Effector CD4-positive, alpha-beta T cell (primary cell): Measurements from ENCODE around the gene PCK2.

Experiments used
- DNase-seq: peaks from one replicate; pipeline ENCODE4 v3.0.0-alpha.2; 2020

Gene PCK2

DNA sequence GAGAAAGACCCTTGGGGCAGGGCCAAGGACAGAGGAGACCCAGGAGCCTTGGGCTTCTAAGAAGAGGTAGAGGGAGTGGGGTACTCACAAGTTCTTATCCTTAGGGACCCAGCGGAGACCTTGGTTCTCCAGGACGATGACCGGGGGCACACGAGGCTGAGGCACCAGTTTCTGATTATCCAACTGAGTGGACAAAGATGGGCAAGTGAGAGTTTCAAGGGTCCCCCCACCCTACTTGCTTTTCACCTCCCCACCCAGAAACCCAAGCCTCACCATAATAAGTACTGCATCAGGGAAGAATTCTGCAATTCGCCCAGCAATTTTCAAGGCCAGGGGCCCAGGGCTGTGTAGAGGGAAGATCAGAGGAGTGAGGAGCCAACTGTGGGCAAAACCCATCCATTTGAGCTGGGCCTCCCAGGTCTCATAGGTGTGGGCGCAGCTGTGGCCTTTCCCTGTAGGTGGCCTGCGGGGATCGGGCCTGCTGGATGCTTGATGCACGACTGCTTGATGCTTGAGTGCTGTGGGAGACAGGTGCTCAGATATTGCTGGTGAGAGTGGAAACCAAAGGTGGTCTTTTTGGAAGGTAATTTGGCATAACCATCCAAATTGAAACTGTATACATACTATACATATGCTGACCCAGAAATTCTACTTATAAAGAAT lies 45.3 kb downstream of the PCK2 start:
- no peak for DNase-seq

DNA sequence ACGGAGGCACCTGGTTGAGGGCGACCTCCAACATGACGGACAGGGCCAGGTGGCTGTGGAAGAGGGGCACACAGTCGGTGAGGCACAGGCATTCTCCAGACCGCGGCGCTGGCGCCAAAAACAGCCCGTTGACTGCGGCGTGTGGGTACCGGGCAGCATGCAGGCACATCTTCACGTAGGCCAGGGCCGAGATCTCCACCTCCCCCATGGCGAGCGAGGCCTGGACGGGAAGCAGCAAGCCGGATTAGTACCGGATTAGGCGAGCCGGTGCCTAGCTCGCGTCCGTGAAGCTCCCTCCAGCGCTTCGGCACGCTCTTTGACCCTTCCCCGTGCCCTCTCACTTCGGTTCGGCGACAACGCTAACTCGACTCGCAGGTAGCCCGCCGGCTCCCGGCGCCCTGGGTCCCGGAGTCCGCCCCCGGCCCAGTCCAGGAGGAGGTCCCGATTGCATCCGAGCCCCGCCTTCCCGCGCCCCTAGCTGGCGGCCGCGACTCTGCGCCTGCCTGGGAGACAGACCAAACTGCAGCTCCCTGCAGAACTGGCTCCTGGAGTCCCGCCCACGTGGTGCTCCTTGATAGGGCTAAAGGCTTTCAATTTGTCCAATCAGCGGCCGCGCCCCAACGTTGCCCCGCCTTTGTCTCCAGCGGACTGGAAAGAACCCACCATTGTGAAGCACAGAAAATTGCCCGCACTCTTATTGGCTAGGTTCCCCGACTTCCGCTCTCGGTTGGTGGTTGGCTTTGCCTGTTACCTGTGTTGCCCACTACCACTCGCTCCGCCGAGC lies 47.2 kb downstream of the PCK2 start, which contains the start of gene EMC9:
EMC9 (minus strand) TSS at position 495 of the 784 bp plus-strand sequence; CDS start at position 208, 287 bp downstream.
- DNase-seq: peak; percentile 99

DNA sequence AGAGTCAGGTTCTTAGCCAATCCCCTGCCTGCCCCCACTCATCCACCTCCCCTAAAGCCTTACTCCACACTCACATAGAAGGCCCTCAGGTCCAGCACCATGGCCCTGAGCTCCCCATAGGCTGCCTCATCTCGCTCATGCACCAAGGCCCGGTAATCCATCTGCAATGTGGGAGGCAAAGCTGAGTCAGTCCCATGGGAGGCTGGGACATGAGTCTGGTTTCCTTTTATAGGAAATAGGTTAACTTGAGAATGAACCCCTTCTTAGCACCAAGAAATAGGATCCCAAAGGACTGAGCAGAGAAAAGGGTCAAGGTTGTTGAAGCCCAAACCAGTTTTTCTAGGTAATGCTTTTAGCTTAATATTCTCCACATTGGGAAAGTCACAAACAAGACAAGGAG lies 49.4 kb downstream of the PCK2 start:
- DNase-seq: no peak

DNA sequence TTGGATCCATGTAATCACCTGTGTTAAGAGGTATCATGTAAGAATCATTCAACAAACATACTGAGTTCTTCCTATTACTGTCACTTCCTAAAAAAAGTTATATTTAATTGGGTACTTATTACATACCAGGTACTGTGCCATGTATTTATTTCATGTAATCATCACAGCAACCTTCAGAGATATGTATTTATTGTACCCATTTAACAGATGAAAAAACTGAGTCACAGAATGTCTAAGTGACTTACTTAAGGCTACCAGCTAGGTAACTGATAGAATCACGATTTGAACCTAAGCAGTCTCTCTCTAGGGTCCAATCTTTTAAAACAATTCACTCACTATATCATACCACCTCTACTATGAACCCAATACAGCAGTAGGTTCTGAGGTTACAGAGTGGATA lies 50.3 kb downstream of the PCK2 start:
- no peak for DNase-seq

DNA sequence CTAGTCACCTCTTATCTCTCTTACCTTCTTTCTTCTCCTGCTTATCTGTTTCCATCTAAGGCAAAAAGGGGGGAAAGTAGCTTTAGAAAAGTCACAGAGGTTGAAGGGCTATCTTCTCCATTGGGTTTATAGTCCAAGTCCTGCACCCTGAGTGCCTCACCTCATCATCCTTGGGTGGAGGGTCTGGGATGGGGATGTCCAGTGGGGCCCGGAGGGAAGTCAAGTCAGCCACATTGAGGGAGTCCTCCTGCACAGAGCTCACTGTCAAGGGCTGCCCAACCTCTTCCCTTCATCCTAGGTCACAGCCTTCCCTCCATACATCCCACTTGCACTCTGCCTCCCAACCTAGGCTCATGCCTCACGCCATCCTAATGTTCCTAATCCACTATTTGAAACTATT lies 51.1 kb downstream of the PCK2 start:
- no peak for DNase-seq

DNA sequence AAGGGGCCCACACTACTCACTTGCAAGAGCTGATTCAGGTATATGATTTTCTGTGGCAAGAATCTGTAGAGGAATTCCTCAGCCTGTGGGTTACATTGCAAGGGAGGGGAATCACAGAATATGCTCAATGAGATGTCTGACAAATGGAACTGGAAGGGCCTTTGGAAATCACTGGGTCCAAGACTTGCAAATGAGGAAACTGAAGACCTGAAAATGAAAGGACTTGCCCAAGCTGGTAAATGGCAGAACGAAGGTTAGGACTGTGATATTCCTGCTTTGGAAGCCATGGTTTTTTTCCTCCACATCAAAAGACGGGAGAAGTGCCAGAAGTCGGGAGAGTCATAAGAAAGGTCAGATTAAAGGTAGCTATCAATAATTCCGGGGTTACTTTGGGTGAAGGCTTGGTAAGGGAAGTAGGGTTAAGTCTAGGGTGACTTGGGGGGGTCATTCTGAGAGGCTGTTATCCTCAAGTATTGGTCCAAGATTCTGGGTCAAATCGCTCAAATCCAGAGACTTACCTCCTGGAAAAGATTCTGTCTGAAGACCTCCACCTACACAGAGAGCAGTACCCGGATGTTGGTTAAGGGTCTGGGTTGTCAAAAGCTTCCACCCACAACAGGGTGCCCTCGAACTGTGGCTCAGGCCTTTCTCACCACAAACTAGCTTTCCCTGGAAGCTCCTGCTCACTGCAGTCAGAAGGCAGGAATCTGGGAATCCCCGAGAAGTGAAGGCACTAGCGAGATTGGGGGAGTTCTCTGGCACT lies 51.8 kb downstream of the PCK2 start:
- DNase-seq: no peak

DNA sequence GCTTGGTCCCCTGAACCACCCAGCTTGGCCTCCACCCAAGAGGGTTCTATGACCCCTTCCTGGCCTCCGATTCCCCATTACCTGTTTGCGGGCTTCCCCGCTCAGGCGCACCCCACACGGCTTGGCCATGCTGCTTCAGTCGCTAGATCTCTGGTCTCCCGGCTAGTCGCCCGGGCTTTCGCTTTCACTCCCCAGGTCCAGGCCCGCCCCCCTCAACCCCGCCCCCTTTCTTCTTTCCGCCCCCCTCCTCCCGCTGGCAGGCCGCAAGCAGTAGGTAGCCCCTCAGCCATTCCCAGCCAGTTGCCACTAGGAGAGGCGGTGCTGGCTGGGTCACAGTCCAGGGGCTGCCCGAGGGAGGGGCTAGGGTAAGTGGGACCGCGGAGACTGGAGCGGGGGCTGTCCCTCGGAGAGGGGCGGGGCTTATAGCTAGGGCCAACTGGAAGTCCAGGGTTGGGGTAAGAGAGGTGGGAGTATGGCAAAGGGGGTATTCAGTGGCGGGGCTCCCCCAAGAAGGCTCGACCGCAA lies 52.4 kb downstream of the PCK2 start, which contains the start of gene PSME2:
PSME2 (minus strand) TSS at position 158 of the 525 bp plus-strand sequence; CDS start at position 129, 29 bp downstream.
- DNase-seq: peak; percentile 78

DNA sequence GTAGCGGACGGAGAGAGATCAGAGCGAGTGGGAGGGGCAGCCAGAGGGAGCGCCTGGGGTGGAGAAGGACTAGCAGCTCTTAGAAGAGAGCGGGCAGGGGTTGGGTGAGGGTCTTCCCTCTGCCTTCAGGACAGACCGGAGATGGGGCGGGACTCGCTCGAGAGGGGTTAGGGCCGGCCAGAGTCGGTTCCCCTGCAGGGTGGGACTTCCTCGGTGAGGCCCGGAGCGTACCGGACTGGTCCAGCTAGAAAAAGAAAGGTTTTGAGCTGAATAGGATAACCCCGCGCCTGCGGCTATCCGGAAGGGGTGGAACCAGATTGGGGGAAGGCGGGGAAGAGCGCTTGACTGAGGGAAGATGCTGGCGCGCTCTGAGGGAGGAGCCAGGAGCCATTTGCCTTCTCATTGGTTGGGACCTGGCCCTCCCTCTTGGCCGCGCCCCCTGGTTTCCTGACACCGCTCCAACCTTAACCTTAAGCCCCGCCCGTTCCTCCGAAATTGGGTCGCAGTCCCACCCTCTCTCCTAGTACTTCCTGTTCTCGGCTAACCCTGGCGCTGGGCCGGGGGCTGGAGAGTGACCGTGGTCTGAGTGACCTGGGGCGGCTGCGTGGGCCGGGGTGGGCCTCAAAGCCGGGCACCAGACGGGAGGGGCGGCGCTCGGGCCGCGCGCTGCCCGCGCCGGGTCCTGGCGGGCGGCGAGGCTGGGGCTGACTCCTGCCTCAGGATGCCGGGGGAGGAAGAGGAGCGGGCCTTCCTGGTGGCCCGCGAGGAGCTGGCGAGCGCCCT lies 53.1 kb downstream of the PCK2 start, which contains the start of gene RNF31:
RNF31 (plus strand) TSS at position 521 of the 783 bp plus-strand sequence; CDS start at position 722, 201 bp downstream.
- DNase-seq: peak; percentile 96

DNA sequence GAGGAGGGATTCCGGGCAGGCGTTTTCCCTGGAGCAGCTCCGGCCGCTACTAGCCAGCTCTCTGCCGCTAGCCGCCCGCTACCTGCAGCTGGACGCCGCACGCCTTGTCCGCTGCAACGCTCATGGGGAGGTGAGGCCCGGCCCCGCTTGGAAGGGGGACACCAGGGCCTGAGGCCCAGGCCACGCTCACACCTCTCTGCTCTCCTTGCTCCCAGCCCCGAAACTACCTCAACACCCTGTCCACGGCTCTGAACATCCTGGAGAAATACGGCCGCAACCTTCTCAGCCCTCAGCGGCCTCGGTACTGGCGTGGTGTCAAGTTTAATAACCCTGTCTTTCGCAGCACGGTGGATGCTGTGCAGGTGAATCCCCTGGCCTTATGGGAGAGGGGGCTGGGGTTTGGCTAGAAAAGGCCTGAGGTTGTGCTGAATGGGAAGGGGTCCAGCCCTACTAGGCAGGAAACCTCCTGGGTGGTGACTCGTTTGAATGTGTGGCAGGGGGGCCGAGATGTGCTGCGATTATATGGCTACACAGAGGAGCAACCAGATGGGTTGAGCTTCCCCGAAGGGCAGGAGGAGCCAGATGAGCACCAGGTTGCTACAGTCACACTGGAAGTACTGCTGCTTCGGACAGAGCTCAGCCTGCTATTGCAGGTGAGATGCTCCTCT lies 53.8 kb downstream of the PCK2 start:
- no peak for DNase-seq

DNA sequence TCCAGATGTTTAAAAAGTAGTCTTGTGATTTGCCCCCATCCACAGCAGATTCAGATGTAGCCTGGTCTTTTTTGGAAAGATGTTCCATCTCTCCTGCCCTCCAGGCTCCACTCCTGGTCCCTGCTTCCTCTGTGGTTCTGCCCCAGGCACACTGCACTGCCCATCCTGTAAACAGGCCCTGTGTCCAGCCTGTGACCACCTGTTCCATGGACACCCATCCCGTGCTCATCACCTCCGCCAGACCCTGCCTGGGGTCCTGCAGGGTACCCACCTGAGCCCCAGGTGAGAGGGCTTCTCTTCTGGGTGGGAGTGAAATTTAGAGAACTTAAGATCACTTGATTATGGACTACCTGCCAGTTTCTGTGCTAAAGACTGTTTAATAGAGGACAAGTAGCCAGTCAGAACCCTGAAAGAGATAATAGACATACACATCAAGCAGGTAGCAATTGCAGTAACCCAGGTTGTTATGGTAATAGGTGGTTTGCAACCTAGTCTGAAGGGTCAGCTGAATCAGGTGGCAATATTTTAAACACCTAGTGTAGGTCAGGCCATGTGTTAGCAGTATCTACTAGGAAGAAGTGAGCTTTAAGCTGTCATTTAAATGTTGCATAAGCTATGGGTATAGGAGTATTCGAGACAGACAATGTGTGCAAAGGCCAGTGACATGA lies 55.3 kb downstream of the PCK2 start:
- no peak for DNase-seq

DNA sequence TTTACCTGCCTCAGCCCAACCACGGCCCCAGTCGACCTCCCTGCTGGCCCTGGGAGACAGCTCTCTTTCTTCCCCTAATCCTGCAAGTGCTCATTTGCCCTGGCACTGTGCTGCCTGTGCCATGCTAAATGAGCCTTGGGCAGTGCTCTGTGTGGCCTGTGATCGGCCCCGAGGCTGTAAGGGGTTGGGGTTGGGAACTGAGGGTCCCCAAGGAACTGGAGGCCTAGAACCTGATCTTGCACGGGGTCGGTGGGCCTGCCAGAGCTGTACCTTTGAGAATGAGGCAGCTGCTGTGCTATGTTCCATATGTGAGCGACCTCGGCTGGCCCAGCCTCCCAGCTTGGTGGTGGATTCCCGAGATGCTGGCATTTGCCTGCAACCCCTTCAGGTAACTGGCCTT lies 56.0 kb downstream of the PCK2 start:
- no peak for DNase-seq

DNA sequence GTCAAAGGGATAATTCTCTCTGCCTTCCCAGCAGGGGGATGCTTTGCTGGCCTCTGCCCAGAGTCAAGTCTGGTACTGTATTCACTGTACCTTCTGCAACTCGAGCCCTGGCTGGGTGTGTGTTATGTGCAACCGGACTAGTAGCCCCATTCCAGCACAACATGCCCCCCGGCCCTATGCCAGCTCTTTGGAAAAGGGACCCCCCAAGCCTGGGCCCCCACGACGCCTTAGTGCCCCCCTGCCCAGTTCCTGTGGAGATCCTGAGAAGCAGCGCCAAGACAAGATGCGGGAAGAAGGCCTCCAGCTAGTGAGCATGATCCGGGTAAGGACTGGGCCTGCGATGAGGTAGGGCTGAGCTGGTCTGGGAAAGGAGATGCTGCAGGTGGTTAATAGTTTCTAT lies 56.5 kb downstream of the PCK2 start:
- DNase-seq: no peak

DNA sequence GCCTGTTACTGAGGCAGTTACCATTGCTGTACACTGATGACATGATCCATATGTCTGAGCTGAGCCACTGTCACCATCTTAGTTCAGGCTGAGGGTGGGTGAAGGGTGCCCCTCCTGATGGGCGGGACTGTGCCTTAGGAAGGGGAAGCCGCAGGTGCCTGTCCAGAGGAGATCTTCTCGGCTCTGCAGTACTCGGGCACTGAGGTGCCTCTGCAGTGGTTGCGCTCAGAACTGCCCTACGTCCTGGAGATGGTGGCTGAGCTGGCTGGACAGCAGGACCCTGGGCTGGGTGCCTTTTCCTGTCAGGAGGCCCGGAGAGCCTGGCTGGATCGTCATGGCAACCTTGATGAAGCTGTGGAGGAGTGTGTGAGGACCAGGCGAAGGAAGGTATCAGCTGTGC lies 56.9 kb downstream of the PCK2 start:
- no peak for DNase-seq

DNA sequence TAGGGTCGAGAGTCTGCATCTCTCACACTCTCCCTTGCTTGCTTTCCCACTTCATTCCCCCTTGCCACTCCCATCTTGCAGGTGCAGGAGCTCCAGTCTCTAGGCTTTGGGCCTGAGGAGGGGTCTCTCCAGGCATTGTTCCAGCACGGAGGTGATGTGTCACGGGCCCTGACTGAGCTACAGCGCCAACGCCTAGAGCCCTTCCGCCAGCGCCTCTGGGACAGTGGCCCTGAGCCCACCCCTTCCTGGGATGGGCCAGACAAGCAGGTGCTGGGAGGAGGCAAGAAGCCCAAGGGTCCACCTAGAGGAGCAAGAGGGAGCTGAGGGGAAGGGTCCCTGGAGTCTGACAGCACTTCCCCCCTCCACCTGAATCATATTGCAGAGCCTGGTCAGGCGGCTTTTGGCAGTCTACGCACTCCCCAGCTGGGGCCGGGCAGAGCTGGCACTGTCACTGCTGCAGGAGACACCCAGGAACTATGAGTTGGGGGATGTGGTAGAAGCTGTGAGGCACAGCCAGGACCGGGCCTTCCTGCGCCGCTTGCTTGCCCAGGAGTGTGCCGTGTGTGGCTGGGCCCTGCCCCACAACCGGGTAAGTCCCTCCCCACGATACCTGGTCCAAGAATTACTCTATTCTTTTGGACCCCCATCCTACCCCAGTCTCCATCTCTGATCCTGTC lies 57.4 kb downstream of the PCK2 start:
- no peak for DNase-seq
